Osteoblast (primary cell): ENCODE data around the gene MZB1. TPM values are rescaled to one million over a fixed set of nuclear protein-coding genes. Genes with fewer than 3 reads are reported as not detected.

ENCODE experiments used
- DNase-seq: peaks from one replicate; pipeline ENCODE4 v3.0.0; 2011; ENCODE audit warnings: low spot score, mixed read lengths; ENCODE audit not compliant: insufficient read length; ENCODE audit errors: missing footprints
- H2AFZ ChIP-seq: 2 replicates; pipeline ENCODE4 v1.6.0; 2011; ENCODE audit warnings: mild to moderate bottlenecking, low read length
- H3K27ac ChIP-seq: 2 replicates; pipeline ENCODE4 v1.5.1; 2011; ENCODE audit warnings: mild to moderate bottlenecking, low read depth, low read length, moderate library complexity
- H3K27me3 ChIP-seq: 2 replicates; pipeline ENCODE4 v1.6.0; 2012; ENCODE audit warnings: mild to moderate bottlenecking, control low read depth, inconsistent platforms, low read length, moderate library complexity; ENCODE audit not compliant: insufficient read depth
- H3K36me3 ChIP-seq: 2 replicates; pipeline ENCODE4 v1.5.1; 2011; ENCODE audit warnings: mild to moderate bottlenecking, low read length, control low read depth, moderate library complexity; ENCODE audit not compliant: insufficient read depth
- H3K4me1 ChIP-seq: 2 replicates; pipeline ENCODE4 v1.5.1; 2011; ENCODE audit warnings: mild to moderate bottlenecking, low read length, control low read depth, moderate library complexity; ENCODE audit not compliant: insufficient read depth
- H3K4me2 ChIP-seq: 2 replicates; pipeline ENCODE4 v1.6.0; 2011; ENCODE audit warnings: mild to moderate bottlenecking, low read length; ENCODE audit not compliant: insufficient read depth
- H3K4me3 ChIP-seq: fragments of 200-600 bp; sonication (generic); 3 replicates; pipeline ENCODE4 v1.5.1; 2012; ENCODE audit warnings: mild to moderate bottlenecking, low read length, inconsistent platforms; ENCODE audit not compliant: insufficient read depth
- H3K79me2 ChIP-seq: 2 replicates; pipeline ENCODE4 v1.6.0; 2012; ENCODE audit warnings: mild to moderate bottlenecking, low read length, control low read depth, inconsistent platforms; ENCODE audit not compliant: insufficient read depth
- H3K9me3 ChIP-seq: 2 replicates; pipeline ENCODE4 v1.5.1; 2011; ENCODE audit warnings: low read depth, low read length, control low read depth
- H4K20me1 ChIP-seq: 2 replicates; pipeline ENCODE4 v1.6.0; 2012; ENCODE audit warnings: mild to moderate bottlenecking, low read length, control low read depth; ENCODE audit not compliant: insufficient read depth
- CTCF ChIP-seq: IDR thresholded peaks from 2 replicates; pipeline ENCODE4 v1.5.1; 2011; ENCODE audit warnings: mild to moderate bottlenecking, low read depth, low read length, moderate library complexity; ENCODE audit errors: extremely low read depth
- total RNA-seq: library from RNA; depleted of rRNA; stranded (reverse); fragments of >200 nt; gene quantifications from 2 replicates; pipeline ENCODE4 v1.2.3, GENCODE V29; 2012

The MZB1 gene
- total RNA-seq, 1 donor: not detected

DNA sequence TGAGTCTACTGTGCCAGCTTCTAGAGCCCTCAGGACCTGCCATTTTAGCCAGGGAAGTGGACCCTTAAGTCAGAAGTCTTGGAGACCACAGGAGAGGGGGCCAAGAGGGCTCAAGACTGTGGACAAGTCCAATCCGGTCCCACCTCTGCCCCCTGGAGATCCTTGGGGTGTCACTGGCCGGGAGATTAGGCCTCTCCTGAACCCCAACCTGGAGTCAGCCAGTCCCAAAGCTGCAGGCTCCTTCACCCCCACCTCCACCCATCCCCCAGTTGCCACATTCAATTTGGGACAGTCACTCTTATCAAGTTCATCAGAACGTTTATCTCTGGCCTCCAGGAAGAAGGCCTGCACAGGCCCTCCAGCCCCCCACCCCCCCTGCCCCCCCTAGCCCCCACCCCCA, 6.9 kb downstream of the MZB1 start:
- no peak overlapping the region for H3K27ac ChIP-seq
- no peaks in the 10 kb centered on the region for H4K20me1 ChIP-seq
- no peak overlapping the region for H3K4me3 ChIP-seq
- H3K27me3 ChIP-seq: no peaks in the 10 kb centered on the region
- H3K4me1 ChIP-seq: peaks cover 4% of the 10 kb centered on the region
- TF ChIP-seq CTCF: no peak
- H3K36me3 ChIP-seq: no peaks in the 10 kb centered on the region
- DNase-seq: peak; percentile 15
- no peaks in the 10 kb centered on the region for H3K9me3 ChIP-seq
- no peak overlapping the region for H2AFZ ChIP-seq
- H3K4me2 ChIP-seq: no peak overlapping the region
- no peaks in the 10 kb centered on the region for H3K79me2 ChIP-seq

DNA sequence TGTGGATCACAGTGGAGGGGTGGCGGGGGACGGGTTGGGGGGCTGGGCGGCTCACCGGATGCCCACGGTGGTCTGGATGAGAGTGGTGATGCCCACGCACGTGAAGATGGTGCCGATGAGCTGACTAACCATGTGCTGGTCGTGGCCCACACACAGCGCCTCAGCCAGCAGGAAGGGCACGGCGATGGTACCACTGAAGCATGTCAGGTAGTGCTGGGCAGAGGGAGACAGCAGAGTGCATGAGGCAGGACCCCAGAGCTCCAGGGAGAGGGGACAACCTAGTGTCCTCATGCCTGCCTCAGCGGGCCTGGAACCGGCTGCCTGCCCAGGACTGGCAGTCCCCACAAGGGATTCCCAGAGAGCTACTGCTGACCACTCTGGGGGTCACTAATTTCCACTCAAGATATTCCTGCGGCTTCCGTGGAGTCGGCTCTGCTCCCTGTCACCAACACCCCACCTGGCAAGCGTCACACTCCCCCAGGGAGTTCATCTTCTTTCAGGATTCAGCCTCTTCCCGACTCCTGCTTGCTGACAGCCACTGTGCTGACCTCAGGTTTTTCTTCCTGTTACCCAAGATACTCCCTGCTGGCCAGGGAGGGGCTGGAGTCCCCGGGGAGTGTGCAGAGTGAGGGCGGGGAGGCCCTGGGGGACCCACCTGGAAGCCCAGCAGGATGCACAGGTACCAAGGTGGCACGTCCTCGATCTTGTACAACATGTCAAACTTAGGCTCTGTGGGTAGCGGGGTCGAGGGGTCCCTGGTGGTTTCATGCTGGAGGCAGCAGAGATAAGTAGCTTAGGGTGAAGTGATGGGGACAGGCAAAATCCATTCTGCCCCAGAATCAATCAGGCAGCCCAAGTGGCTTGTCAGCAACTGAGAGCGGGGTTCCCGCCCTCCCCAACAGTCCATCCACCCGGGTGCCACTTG, 7.6 kb downstream of the MZB1 start:
- TF ChIP-seq CTCF: no peak
- Histone ChIP-seq H3K4me2 (no peak overlapping the region), H3K9me3 (no peaks in the 10 kb centered on the region), H2AFZ (no peak overlapping the region), H3K4me1 (peaks cover 4% of the 10 kb centered on the region), H3K36me3 (no peaks in the 10 kb centered on the region), H3K27ac (no peak overlapping the region), H3K4me3 (no peak overlapping the region), H3K79me2 (no peaks in the 10 kb centered on the region), H3K27me3 (no peaks in the 10 kb centered on the region), H4K20me1 (no peaks in the 10 kb centered on the region)
- peak; percentile 84 for DNase-seq

- H3K4me1 ChIP-seq: peaks cover 4% of the 10 kb centered on the region
- no peaks in the 10 kb centered on the region for H3K36me3 ChIP-seq
- no peak overlapping the region for H3K27ac ChIP-seq
- H3K4me3 ChIP-seq: no peak overlapping the region
- H4K20me1 ChIP-seq: no peaks in the 10 kb centered on the region
- H3K4me2 ChIP-seq: no peak overlapping the region
- no peaks in the 10 kb centered on the region for H3K27me3 ChIP-seq
- no peaks in the 10 kb centered on the region for H3K79me2 ChIP-seq
- no peak for TF ChIP-seq CTCF
- no peak overlapping the region for H2AFZ ChIP-seq
- H3K9me3 ChIP-seq: no peaks in the 10 kb centered on the region
- DNase-seq: peak; percentile 79
These were observed 9.9 kb downstream of the MZB1 start for GRCh38 chr5:139379626-139380449.

GRCh38 chr5:139378941-139379361, 10.8 kb downstream of the MZB1 start:
- no peaks in the 10 kb centered on the region for H3K79me2 ChIP-seq
- H3K27me3 ChIP-seq: no peaks in the 10 kb centered on the region
- H3K36me3 ChIP-seq: no peaks in the 10 kb centered on the region
- H3K4me2 ChIP-seq: no peak overlapping the region
- no peak overlapping the region for H3K4me3 ChIP-seq
- no peak overlapping the region for H3K27ac ChIP-seq
- H3K4me1 ChIP-seq: peaks cover 2% of the 10 kb centered on the region
- no peaks in the 10 kb centered on the region for H3K9me3 ChIP-seq
- H2AFZ ChIP-seq: no peak overlapping the region
- DNase-seq: peak; percentile 77
- no peaks in the 10 kb centered on the region for H4K20me1 ChIP-seq
- no peak for TF ChIP-seq CTCF
